ENCODE results near the gene MYL1.

The MYL1 gene

DNA sequence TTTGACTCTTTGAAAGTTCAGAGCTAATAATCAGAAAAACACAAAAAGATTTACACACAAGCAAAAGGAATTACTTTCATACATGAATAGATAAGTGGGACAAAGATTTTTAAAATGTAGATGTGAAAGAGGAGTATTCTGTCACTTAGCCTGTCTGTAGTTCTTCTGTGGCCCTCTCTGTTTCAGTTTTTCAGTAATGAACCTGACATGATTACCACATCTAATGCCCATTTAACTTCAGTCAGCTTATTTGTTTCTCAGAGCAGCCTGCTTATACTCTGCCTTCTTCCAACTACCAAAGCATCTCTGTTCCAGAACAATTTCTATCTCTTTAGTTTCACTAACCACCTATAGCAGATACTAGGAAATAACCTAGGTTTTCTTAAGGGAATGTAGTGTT, 55.3 kb downstream of the MYL1 start:
- Histone ChIP-seq H3K36me3 (ENCODE audit: insufficient read depth, low read length) (no peaks in the 10 kb centered on the region), H3K9me3 (ENCODE audit: low read depth, low read length) (no peaks in the 10 kb centered on the region), H3K4me3 (no peak overlapping the region), H3K9ac (ENCODE audit: insufficient read length) (no peak overlapping the region), H3K27ac (no peak overlapping the region)
- TF ChIP-seq FOXP2 (optimal IDR thresholded peaks at IDR 0.05; ENCODE audit: control extremely low read depth, extremely low read length, insufficient read depth) (no peak), EZH2 (IDR thresholded peaks at IDR 0.05) (no peak), POLR2AphosphoS5 (IDR thresholded peaks at IDR 0.05; ENCODE audit: borderline replicate concordance, low read depth, low read length) (no peak)
- DNase-seq (ENCODE audit: low read depth, low spot score), result no peak

DNA sequence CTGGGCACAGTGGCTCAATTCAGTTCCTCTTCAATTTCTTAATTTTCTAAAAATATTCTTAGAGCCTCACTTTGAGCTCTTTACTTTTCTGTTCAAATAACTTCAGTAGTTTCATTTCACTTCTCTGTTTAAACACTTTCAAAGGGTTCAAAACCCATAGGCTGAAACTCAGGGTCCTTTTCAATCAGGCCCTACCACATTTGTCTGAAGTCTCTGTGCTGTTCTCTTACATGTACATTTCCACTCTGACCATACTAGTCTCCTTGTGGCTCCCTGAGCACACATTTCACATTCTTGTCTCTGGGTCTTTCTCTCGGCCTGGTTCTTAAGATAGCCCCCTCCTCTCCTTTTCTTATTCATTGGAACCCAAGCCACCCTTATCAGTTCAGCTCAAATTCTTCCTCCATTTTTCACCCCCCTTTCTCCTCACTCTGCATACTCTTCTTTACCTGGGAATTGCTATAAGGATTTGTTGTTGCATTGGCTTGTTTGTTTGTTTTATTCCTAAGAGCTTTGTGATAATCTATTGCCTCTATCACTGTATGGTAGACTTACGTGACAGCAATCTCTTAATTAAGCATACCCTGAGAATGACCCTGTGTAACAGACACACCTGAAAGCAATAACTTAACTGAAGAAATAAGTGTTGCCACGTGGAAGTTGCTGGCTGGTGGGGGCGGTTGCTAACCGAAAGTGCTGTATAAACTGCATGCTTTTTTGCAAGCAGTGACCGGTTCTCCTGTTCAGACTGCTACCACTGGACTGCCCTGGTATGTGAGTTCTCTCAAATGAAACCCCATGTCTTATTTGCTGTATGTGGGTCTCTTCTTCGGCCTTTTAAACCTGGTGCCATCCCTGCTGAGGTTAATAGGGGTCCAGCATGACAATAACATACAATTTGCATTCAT, 62.0 kb downstream of the MYL1 start:
- TF ChIP-seq EZH2 (IDR thresholded peaks at IDR 0.05) (no peak), POLR2AphosphoS5 (IDR thresholded peaks at IDR 0.05; ENCODE audit: borderline replicate concordance, low read depth, low read length) (no peak), FOXP2 (optimal IDR thresholded peaks at IDR 0.05; ENCODE audit: control extremely low read depth, extremely low read length, insufficient read depth) (no peak)
- Histone ChIP-seq H3K9ac (ENCODE audit: insufficient read length) (no peak overlapping the region), H3K36me3 (ENCODE audit: insufficient read depth, low read length) (no peaks in the 10 kb centered on the region), H3K4me3 (no peak overlapping the region), H3K9me3 (ENCODE audit: low read depth, low read length) (no peaks in the 10 kb centered on the region), H3K27ac (no peak overlapping the region)
- DNase-seq (ENCODE audit: low read depth, low spot score), result no peak

DNA sequence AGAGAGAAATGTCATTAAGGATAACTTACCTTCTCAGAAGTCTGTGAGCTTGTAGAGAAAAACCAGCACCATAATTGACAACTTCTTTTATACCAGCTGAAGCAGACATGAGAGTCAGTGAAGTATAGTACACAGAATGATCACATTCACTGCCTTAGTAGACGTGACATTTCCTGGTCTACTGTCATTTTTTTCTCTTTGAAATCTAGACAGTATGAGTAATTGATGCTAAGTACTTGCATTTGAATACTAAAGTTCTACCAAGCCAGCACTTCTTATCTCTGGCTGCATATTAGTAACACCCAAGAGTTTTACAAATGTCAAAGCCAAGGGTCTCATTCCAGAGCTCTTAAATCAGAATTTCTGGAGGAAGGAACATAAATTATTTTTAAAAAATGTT, 64.4 kb downstream of the MYL1 start:
- Histone ChIP-seq H3K9ac (ENCODE audit: insufficient read length) (no peak overlapping the region), H3K9me3 (ENCODE audit: low read depth, low read length) (no peaks in the 10 kb centered on the region), H3K27ac (no peak overlapping the region), H3K36me3 (ENCODE audit: insufficient read depth, low read length) (no peaks in the 10 kb centered on the region), H3K4me3 (no peak overlapping the region)
- DNase-seq (ENCODE audit: low read depth, low spot score), result no peak
- no peak for TF ChIP-seq POLR2AphosphoS5 (IDR thresholded peaks at IDR 0.05; ENCODE audit: borderline replicate concordance, low read depth, low read length)
- no peak for TF ChIP-seq EZH2 (IDR thresholded peaks at IDR 0.05)
- no peak for TF ChIP-seq FOXP2 (optimal IDR thresholded peaks at IDR 0.05; ENCODE audit: control extremely low read depth, extremely low read length, insufficient read depth)
